Raji (cell line): Measurements from ENCODE around the gene STPG3.
A peak's percentile ranks its signal among the peaks of the same experiment; 100 is the strongest.

Experiments
- POLR2A ChIP-seq: IDR thresholded peaks from 2 replicates; pipeline ENCODE4 v1.6.1; 2011; ENCODE audit warnings: low read depth, low read length, control low read depth; ENCODE audit not compliant: insufficient read depth

The STPG3 gene

GRCh38 chr9:137251194-137251461 lies at the start of gene STPG3:
TSS of gene STPG3 (plus strand) at chr9:137251286. CDS start at chr9:137251287, 1 bp downstream.
- no peak for TF ChIP-seq POLR2A

GRCh38 chr9:137202966-137203365 lies 48.1 kb upstream of the STPG3 start:
- TF ChIP-seq POLR2A: no peak

- TF ChIP-seq POLR2A: no peak
Observed at GRCh38 chr9:137204731-137205125, 46.4 kb upstream of the STPG3 start.

GRCh38 chr9:137205126-137206069 lies 45.7 kb upstream of the STPG3 start, which contains the start of the genes NDOR1 and TMEM203:
TSS of gene NDOR1 (plus strand) at chr9:137205700. CDS start at chr9:137205778, 78 bp downstream.
TSS of gene TMEM203 (minus strand) at chr9:137205648. CDS start at chr9:137205414, 234 bp downstream.
- TF ChIP-seq POLR2A: peak; percentile 86

GRCh38 chr9:137206602-137207001 lies 44.5 kb upstream of the STPG3 start:
- no peak for TF ChIP-seq POLR2A

- no peak for TF ChIP-seq POLR2A
Observed at GRCh38 chr9:137211532-137211931, 39.6 kb upstream of the STPG3 start.

- TF ChIP-seq POLR2A: no peak
Observed at GRCh38 chr9:137212520-137212919, 38.6 kb upstream of the STPG3 start.

GRCh38 chr9:137213160-137214060 lies 37.7 kb upstream of the STPG3 start:
- no peak for TF ChIP-seq POLR2A

- no peak for TF ChIP-seq POLR2A
Observed at GRCh38 chr9:137214620-137215019, 36.5 kb upstream of the STPG3 start.

GRCh38 chr9:137215196-137215986 lies 35.7 kb upstream of the STPG3 start:
- no peak for TF ChIP-seq POLR2A

- no peak for TF ChIP-seq POLR2A
Observed at GRCh38 chr9:137216188-137216965, 34.7 kb upstream of the STPG3 start.

GRCh38 chr9:137217276-137218211 lies 33.5 kb upstream of the STPG3 start:
- TF ChIP-seq POLR2A: no peak

- TF ChIP-seq POLR2A: no peak
Observed at GRCh38 chr9:137218212-137218753, 32.8 kb upstream of the STPG3 start.
